HG02870 (cell line): ENCODE results near the gene GTPBP2.

Experiments used
- ATAC-seq: cut with Tn5 transposase; IDR thresholded peaks from one replicate; pipeline ENCODE4 v1.9.1; 2021; ENCODE audit warnings: mild to moderate bottlenecking, moderate library complexity; ENCODE audit not compliant: unreplicated experiment

The GTPBP2 gene, protein sequence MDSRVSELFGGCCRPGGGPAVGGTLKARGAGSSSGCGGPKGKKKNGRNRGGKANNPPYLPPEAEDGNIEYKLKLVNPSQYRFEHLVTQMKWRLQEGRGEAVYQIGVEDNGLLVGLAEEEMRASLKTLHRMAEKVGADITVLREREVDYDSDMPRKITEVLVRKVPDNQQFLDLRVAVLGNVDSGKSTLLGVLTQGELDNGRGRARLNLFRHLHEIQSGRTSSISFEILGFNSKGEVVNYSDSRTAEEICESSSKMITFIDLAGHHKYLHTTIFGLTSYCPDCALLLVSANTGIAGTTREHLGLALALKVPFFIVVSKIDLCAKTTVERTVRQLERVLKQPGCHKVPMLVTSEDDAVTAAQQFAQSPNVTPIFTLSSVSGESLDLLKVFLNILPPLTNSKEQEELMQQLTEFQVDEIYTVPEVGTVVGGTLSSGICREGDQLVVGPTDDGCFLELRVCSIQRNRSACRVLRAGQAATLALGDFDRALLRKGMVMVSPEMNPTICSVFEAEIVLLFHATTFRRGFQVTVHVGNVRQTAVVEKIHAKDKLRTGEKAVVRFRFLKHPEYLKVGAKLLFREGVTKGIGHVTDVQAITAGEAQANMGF

DNA sequence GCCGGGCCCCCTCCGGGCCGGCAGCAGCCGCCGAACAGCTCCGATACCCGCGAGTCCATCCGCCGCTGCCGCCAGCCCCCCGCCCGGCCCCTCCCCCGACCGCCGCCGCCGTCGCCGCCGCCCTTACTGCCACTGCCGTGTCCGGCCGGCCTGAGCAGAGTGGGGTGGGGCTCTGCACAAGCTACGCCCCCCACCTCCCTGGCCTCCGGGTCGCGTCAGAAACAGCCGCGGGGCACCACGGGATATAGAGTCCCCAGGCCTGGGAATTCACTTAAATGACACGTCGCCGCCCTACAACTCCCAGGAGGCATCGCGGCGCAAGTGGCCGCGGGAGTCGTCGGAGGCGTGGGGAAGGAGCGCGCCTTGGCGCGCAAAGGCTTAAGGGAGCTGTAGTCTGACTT lies at the start of gene GTPBP2:
Gene GTPBP2 (minus strand): TSS at position 161 of the 401 bp plus-strand sequence. CDS start 102 bp downstream, at position 59.
- peak; percentile 80 for ATAC-seq

DNA sequence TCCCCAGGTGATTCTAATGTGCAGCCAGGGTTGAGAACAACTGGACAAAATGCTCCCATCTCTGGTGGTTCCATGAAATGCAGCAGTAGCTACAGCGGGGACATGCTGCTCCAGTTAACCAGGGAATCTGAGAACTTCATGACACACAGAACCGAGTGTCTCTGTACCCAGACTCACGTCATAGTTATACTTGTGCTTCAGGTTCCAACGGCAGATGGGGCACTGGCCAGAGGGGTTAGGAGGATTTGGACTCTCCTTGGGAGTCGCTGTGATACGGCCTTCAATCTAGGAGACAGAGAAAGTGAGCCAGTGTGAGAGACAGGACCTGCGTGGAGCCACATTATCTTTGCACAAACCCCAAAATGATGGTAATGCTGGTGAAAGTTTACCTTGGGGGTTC lies 49.3 kb upstream of the GTPBP2 start:
- ATAC-seq, result no peak

DNA sequence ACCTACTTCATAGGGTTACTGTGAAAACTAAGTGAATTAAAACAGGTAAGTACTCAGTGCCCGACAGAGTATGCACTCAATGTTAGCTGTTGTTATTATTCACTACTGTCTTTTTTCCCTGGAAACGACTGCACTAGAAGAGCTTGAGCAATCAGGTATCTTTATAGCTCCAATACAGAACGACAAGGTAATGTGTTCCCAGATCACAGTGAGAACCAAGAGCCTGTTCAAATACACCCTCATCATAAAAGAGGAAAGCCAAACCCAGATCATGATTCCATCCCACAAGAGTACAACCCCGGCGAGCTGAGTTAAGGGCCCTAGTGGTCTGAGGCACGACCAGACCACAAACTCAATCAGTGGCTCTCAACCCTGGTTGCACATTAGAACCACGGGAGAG lies 48.7 kb upstream of the GTPBP2 start:
- ATAC-seq, result no peak

DNA sequence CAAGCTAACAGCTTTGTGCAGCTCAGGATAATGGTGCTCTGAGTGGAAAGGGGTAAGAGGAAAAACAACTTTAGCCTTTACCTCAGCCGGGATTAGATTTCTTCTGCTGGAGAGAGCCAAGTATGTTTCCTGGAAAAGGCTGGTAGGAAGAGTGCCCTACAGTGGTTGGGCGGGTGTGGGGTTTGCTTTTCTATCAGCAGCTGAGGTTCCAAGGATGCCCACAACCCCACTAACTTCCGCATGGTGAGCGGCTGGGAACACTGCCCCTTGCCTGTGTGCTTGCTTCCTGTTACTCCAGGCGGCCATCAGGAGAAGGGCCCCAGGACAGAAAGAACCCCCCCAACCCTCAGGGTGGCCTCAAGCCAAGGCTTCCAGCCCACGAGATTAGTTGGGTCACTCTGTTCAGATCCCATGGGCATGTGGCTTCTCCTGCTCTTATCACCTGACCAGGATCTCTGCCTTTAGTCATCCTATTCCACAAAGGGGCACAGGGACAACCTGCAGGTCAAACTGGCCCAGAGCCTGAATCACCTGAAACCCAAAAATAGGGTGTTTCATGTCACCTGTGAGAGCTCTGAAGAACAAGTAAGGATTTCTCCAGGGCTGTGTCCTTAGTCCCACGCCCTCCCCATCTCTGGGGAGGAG lies 48.0 kb upstream of the GTPBP2 start:
- no peak for ATAC-seq

DNA sequence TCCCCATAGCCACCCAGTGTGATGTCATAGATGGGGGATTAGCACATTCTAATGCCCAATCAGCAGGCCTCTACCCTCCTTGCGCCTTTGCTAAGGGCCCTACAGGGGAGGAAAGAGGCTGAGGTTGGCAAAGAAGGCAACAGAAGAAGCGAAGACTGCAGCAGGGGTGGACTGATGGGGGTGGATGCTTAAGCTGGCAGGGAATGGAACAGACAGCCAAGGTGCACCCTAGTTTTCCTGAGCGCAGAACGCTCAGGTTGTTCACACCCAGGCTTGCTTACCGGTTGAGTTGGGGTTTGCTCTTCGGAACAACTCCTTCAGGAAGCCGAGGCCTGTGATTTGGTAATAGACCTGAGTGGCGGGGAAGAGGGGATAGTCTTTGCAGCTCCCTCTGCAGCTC lies 45.9 kb upstream of the GTPBP2 start:
- ATAC-seq, result no peak

DNA sequence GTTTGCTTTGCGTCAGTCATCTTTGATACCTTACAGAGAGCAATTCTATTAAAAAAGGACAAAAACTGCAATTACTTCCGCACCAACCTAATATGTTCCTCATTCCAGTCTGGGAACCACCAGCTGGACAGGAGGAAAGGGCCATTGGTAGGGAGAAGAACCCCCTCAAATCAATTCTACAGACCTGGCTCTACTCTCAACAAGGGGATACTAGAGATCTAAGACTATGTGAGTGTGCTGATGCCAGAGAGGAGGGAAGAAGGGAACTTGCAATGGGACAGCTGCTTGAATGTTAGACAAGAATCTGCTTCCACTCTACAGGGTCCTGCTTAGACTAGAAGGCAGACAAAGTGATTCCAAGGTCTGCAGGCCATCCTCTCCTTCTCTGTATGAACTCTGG lies 45.2 kb upstream of the GTPBP2 start:
- ATAC-seq, result no peak

DNA sequence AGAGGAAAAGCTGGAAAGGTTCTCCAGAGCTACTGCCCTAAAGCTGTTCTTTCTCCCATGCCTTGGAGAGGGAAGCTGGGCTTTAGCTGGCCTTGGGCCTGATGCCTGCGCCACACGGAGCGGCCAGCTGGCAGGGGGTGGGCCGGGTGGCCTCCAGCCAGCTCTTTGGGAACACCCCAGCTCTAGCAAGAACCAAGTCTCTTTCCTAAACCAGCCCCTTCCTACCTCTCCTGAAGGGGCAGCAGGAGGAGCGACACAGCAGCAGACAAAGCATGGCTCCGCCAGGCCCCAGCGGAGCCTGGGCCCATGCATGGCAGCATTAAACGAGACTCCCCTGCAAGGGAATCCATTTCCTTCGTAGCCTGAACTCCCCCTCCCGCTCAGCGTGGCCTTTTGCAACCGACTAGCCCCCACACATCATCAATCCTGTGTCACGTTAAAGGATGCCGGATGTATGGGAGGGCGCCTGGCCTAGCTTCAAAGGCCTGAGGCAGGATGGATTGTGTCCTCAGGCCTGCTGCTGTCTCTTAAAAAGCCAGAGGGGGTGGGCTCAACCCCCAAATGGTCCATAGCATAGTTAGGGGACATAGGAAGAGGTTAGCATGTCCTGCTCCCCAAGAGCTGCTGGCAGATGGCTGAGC lies 44.5 kb upstream of the GTPBP2 start:
- ATAC-seq, result no peak

DNA sequence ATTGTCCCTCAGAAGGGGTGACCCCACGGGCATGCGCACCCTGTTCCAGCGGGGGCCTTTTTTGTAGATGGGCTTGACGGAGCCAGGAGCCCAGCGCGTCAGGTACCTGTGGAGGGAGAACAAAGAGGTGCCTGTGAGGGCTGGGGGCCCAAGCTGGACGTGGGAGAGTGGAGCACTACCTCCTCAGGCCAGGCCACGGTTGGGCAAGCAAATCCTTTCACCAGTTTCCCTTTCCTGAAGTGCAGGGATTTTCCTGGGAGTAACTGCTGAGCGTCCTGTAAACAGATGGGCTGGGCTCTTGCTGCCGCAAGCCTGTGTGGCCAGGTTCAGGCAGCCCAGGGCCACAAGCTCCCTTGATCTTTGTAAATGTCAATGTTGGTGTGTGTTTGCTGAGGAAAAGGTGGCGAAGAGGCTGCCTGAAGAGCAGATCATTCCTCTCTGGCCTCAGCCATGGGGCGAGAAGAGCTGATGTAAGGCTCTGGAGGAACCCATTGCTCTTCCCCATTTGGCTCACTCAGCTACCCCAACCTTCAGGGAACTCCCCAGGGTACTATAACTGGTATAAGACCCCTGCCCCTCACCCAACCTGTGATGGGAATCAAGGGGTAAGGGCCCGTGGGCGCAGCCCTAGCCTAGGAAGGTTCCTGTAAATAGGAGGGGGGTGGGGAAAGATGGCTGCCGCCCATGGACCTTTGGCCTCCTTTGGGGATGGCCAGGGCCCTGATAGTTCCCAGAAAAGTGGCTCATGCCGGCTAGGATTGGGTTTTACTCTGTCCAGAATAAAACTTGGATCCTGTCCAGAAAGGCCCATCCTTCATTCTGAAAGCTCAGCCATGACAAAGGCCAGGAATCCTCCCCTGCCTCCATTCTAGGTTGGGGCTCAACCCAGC lies 43.0 kb upstream of the GTPBP2 start:
- ATAC-seq, result no peak

DNA sequence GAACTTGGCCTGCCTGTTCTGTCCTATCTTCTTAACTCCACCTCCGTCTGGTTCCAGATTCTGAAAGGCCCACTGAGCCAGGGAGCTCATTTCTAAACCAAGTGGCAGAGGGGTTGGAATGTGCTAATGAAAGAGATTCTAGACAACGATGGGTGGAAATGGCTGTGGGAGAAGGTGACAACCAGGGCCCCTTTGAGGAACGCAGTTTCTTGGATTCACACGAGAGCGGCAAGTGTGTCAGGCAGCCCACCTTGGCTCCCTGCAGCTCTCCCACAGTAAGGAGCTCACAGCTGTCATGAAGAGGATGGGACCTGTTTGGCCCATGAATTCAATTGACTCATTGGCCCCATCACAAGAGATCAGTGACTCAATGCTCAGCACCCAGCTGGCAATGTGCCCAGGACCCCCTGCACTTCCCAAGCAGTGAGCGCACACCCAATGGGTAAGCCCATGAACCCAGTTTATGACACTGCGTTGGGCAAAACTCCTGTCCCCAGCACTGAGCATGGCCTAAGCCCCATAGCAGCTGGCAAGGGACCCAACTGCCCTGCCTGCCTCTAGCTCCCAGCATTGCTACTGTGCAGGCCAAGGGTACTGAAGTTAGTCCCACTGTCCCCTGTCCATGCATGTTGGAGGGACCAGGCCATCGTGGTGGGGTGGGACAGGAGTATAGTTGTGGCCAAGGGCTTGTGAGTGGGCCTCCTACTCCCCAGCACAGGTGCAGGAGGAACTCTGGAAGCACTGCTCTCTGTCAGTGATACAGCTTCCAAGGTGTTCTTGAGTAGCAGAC lies 42.1 kb upstream of the GTPBP2 start:
- no peak for ATAC-seq

DNA sequence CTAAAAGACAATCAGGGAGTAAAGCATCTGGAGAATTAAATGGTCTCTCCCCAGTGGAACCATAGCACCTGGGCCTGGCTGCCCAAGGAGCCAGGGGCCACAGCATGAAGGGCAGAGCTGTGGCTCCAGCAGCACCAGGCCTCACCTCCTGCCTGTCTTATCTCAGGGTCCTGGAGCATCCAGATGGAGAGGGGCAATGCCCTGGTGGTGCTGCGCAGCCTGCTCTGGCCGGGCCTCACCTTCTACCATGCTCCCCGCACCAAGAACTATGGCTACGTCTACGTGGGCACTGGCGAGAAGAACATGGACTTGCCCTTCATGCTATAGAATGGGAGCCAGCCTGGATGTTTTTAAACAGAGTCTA lies 41.5 kb upstream of the GTPBP2 start:
- no peak for ATAC-seq

DNA sequence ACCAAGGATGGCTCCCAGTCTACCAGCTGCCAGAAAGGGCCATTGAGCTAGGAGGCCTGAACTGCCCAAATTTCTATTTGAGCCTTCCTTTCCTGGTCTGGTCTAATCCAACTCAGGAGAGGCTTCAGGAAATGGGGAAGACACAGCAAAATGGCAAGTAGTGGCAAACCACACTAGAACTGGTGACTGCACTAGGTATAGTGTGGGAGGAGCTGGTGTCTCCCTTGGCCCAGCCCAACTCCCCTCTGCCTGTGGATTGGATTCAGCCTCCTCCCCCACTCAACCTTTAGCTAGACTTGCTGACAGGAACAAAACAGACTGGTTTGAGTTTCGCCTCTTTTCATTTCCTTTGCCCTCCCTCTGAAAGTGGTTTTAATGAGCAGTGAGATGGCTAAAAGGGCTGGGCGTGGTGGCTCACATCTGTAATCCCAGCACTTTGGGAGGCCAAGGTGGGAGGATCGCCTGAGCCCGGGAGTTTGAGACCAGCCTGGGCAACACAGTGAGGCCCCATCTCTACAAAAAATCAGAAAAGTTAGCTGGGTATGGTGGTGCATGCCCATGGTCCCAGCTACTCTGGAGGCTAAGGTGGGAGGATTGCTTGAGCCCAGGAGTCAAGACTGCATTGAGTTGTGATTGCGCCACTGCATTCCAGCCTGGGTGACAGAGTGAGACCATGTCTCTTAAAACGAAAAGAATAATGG lies 41.0 kb upstream of the GTPBP2 start:
- ATAC-seq, result no peak

DNA sequence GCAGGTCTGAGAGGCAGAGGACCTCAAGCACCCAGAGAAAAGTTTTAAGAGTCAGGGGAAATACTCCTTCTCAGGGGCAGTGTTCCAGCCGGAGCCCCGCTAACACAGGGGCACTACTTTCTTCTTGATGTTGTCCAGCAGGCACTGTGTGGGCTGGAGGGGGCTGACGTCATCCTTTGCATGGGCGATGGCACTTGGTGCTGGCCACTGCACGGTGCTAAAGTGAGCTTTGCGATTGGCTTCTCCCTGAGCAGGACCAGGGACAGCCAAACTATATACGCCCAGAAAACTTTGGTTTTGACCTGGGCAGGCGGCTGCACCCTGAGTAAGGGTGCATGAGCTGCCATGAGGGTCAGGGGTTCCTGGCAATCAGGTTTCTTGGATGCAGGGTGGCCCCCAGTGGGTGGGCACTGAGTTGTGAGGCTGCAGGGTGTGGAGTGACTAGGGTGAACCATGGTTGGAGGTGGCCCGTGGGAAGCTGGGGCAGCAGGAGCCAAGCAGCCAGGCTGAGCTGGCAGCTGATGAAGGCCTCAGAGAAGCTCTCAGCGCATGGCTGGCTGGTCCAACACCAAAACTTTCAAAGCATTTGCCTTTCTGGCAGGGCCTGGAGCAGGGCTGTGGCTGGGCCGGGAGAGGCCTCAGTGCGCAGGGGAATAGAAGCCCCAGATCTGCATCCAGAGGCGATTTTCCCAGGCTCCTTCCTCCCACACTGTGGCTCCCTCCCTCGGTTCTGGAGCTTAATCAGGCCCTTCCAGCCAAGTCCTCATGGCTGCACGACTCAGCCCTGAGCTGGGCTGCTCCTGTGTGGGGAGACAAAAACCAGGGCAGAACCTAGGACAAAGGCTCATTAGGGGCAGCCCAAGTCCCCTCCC lies 40.2 kb upstream of the GTPBP2 start:
- no peak for ATAC-seq

DNA sequence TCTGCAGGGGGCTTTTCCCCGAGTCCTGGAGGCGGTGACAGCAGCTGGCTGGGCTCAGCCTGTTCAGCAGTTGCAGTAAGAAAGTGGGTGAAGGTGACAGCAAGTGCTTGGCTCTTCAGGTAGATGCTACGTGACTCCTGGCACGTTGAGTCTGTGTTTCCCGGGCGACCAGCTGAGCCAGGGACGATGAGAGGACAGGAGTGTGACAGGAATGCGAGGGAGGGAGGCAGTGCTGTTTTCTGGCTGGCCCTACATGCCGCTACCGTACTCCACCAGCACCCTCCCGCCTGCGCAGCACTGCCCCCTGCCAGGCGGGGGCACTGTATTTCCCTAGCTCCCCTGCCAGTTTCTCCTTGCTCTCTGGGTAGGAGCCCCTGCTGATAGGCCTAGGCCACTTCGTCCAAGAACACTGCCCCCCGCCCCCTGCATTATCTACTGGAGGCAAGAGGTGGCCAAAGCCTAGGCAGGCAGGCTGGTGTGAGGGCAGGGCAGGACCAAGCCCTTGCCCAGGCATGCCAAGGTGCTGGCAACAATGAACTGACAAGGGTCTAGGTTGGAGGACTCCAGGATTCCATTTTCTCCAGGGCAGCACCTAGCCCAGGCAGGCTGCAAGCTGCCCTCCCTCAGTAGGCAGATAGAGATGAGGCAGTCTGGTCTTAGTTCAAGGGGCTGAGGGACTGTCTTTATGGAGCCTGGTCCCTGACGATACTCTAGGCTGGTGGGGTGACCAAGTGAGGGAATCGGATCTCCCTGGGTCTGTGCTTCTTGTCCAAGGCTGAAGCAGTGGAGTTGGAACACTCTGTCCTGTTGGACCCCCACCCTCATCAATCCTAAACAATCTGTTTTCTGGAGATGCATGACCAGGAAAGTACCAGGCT lies 39.3 kb upstream of the GTPBP2 start:
- no peak for ATAC-seq

DNA sequence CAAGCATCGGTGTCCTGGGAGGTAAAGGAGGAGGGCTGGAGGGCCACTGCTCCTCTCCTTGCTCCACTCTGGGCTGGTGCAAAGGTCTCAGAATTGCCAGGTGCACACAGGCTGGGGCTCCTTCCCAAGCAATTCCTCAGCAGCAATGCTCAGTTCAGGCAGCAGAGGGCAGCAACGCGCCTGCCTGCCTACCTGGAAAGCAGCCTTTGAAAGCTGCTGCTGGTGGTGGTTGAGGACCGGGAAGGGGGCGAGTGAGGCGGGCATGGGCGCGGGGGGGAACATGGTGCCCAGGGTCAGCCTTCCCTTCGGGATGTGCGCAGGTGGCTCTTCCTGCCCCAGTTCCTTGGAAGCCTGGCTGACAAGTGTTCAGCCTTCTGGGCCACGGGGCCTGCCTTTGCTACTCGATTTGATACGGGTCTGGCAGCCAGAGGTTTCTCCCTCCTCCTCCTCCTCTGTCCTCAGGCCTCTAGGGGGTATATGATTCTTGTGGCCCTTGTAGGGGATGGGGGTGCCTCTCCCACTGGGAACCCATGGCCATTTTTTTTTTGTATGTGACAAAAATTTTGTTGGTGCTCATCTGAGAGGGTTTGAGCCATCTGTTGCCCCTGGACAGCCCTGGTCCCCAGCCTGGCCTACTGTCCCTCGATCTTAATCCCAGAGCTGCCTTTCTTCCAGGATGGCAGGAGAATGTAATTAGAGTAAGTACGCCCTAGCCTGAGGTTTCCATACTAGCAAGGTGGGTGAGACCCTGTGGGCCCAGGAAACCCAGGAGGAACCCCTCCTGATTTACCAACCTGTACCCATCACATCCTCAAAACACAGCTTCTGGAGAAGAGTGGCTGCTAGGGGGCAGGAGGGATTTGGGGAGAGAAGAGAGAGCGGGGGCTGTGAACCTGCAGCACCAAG lies 38.4 kb upstream of the GTPBP2 start:
- ATAC-seq, result peak; percentile 43

DNA sequence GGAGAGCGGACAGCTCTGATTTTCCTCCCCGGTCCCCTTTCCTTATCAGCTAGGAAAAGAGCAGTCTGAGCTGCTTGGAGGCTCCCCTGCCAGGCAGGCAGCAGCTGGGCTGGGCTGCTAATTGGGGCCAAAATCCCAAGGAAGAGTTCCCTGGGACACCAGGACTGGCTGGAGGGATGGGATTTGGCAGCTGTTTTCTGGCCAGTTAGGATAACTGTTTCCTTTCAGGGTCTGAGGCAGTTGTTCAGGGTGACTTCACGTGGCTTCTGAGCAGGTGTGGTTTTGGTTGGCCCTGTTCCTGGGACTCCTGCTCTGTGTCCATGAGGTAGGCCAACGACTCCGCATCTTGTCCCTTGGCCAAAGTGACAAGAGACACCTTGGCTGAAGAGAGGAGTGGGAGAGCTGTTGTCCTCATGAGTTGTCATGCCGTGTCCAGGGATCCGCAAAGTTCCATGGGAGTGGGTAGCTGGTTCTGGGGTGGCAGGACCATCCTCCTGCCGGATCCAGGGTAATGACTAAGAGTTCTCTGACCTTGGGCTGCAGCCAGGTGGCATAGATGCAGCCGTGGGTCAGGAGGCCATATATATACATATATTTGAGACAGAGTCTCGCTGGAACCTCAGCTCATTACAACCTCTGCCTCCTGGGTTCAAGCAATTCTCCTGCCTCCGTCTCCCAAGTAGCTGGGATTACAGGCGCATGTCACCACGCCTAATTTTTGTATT lies 37.3 kb upstream of the GTPBP2 start:
- ATAC-seq, result no peak

DNA sequence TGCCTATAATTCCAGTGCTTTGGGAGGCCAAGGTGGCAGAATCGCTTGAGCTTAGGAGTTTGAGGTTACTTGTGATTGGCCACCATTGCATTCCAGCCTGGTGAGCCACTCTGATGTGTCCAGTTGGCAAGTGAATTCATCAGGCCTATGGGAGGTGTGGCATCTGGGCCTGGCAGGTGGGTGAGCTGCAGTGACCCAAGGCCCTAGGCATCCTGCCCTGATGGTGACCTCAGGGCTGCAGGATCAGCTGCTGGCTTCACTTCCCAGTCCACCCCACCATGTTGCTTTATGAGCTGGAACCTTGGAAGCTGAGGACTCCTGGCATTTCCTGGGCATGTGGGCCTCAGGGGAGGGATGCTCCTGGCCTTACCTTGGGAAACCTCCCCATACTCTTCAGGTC lies 36.3 kb upstream of the GTPBP2 start:
- ATAC-seq, result no peak
